GM10248 (cell line): ENCODE data around the gene FYCO1.

ENCODE experiments used
- CTCF ChIA-PET: fragments of 300-600 bp; sonication (Branson Sonifier 250); formaldehyde crosslinking; extraction: SDS; loops from one replicate; lab custom pipeline; 2021; ENCODE audit warnings: antibody characterized with exemption; lab: Yijun Ruan, JAX
- POLR2A ChIA-PET: fragments of 350-650 bp; sonication (Branson Sonifier 250); formaldehyde crosslinking; extraction: SDS; loops from one replicate; lab custom pipeline; 2020; ENCODE audit warnings: antibody characterized with exemption; lab: Yijun Ruan, JAX
- DNase-seq: peaks from one replicate; pipeline ENCODE4 v3.0.0; 2012; ENCODE audit errors: extremely low spot score
- TF ChIP-seq, protein P1 (sequence below): IDR thresholded peaks from 2 replicates; pipeline ENCODE4 v1.5.1; 2012; ENCODE audit warnings: mild to moderate bottlenecking, low read depth; ENCODE audit errors: extremely low read depth, missing control alignments, control extremely low read depth

FYCO1 gene

DNA sequence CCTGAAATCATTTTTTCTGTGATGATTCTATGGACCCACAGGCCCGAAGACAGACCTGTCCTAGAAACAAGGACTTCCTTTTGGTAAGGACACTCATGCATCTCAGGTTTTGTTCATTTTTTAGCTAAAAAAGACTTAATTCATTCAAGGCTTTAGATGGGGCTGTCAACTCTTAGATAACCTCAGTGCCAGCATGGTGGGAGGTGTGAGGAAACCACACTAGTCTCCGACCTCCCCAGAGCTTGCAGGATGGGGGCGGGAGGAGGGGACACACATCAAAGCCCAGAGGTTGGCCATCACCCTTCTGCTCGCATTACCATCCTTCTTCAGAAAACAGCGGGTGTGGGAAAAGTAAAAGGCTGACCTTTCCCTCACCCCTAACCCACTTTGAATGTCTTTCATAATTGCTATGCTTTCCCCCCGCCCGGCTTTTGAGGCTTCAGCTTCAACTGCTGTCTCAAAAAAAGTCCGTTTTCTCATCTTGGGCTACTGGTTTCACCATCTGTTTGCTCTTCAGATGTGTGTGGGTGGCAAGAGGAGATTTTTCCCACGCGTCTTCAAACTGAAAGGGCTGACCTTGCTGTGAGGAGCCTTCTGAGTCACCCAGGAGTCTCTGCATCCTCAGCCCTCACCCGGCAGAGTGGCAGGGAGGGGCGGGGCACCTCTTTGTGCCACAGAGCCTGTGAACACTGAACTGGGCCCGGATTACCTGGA, 79.9 kb downstream of the FYCO1 start:
- ChIA-PET CTCF (interaction anchor here (0.9 to 1.8 kb wide), 7 partner anchors 9 to 71 kb away, joined by 3 to 6 read pairs (median 3); no protein-coding TSS in a partner anchor), POLR2A (interaction anchor here (0.6 kb wide), 2 partner anchors 28 to 1366 kb away, joined by 3 to 5 read pairs; no protein-coding TSS in a partner anchor)
- peak; percentile 90 for DNase-seq
- TF ChIP-seq, protein P1, sequence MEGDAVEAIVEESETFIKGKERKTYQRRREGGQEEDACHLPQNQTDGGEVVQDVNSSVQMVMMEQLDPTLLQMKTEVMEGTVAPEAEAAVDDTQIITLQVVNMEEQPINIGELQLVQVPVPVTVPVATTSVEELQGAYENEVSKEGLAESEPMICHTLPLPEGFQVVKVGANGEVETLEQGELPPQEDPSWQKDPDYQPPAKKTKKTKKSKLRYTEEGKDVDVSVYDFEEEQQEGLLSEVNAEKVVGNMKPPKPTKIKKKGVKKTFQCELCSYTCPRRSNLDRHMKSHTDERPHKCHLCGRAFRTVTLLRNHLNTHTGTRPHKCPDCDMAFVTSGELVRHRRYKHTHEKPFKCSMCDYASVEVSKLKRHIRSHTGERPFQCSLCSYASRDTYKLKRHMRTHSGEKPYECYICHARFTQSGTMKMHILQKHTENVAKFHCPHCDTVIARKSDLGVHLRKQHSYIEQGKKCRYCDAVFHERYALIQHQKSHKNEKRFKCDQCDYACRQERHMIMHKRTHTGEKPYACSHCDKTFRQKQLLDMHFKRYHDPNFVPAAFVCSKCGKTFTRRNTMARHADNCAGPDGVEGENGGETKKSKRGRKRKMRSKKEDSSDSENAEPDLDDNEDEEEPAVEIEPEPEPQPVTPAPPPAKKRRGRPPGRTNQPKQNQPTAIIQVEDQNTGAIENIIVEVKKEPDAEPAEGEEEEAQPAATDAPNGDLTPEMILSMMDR: no peak

DNA sequence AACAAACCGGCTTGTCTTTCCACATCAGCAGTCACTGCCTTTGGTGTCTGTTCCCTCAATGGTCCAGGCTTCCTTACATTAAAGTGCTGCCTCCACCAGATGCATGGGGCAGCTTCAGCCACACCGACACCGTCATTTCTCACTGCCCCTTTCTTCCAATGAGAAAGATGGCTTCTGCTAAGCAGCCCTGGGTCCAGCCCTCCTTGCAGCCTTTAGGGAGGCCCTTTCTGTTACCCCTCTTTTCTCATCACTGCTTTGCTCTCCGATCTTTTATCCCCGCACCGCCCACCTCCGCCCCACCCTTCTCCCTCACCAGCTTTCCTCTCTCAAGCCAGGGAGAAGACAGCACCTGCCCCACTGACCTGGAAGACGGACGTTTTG, 80.6 kb downstream of the FYCO1 start:
- ChIA-PET CTCF (interaction anchor here (0.9 to 1.8 kb wide), 7 partner anchors 9 to 70 kb away, joined by 3 to 6 read pairs (median 3); no protein-coding TSS in a partner anchor), POLR2A (interaction anchor here (0.6 kb wide), 3 partner anchors 27 to 1366 kb away, joined by 3 to 5 read pairs (median 3); no protein-coding TSS in a partner anchor)
- TF ChIP-seq, protein P1: no peak
- no peak for DNase-seq

DNA sequence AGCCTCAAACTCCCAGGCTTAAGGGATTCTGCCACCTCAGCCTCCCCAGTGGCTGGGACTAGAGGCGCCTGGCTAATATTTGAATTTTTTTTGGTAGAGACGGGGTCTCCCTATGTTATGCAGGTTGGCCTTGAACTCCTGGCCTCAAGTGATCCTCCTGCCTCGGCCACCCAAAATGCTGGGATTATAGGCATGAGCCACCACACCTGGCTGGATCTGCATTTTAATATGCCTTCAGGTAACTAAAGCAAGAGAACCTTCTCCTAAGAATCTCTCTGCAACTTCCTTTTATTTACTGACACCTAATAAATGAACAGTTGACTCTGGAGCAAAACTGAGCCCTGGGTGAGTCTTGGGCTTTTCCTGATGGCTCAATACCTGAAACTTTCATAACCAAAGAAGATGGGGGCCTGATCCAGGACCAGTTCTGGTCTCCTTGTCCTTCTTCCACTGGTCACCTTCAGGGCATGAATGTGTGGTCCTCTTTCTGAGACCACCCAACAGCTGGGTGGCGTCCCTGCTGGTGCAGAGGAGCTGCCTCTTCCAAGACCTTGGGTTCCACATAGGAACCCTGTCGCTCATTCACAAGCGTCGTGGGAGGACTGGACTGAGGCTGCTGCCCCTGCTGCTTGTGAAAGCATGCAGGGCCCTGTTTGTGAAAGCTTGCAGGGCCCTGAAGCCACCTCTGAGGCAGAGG, 81.1 kb downstream of the FYCO1 start:
- DNase-seq: no peak
- TF ChIP-seq, protein P1: no peak
- ChIA-PET POLR2A (interaction anchor here (0.6 kb wide), 1 partner anchor 369 kb away, joined by 3 read pairs; no protein-coding TSS in a partner anchor), CTCF (interaction anchor here (0.9 to 1.8 kb wide), 7 partner anchors 10 to 70 kb away, joined by 3 to 6 read pairs (median 3); no protein-coding TSS in a partner anchor)

DNA sequence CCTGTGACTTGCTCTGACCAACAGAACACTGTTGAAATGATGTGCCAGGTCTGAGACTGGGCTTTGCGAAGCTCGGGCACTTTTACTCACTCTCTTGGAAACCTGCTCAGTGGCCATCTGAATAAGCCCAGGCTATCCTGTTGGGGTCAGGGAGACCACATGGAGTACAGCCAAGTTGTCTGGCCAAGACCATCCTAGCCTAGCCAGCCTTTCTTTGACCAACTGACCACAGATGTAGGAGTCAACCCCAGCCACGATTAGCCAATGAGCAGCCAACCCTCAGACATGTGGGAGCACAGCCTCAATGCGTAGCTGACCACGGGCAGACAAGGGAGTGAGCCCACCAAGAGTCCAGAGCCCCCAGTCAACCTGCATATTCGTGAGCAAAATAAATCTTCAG, 83.2 kb downstream of the FYCO1 start:
- no peak for DNase-seq
- CTCF ChIA-PET: interaction anchor here (1.0 to 2.1 kb wide), 7 partner anchors 8 to 69 kb away, joined by 3 to 7 read pairs (median 4); no protein-coding TSS in a partner anchor
- POLR2A ChIA-PET: no interaction called here
- TF ChIP-seq, protein P1: no peak

DNA sequence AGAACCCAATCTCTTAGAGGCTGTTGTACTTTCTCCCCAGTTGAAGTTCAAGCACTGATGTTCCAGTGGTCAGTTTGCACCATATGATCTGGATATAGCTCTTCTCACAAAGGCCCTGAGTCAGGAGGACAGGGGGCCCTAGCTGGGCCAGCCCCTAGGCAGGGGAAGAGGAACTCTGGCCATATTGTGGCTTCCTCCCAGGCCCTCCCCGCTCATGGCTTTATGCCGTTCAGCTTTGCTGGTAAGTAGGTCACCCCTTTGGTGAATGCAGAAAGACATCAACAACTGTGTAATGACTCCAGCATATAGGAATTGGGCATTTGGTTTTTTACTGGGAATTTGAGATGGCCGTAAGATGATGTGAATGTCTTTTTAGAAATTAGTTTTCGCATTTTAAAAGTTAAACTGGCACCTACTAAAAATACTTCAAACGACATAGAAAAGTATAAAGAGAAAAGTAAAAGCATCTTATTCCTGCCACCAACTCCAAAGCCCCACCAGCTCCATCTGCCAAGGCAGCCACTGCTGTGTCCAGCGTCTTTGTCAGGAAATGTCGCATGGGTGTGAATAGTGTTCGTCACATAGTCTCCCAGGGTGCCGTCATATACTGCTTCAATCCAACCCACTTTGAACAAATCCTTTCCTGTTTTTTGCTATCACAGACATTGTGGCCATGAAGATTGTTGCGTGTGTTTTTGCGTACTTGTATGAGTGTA, 84.0 kb downstream of the FYCO1 start:
- no peak for DNase-seq
- ChIA-PET CTCF (interaction anchor here (0.6 to 2.1 kb wide), 14 partner anchors 14 to 133 kb away, joined by 3 to 8 read pairs (median 4); no protein-coding TSS in a partner anchor), POLR2A (interaction anchor here (0.9 kb wide), 1 partner anchor 27 kb away, joined by 3 read pairs; no protein-coding TSS in a partner anchor)
- TF ChIP-seq, protein P1: no peak
